ENCODE results near the gene MAML3. TPM values are rescaled to one million over a fixed set of nuclear protein-coding genes. Genes with fewer than 3 reads are reported as not detected.
A peak's percentile ranks its signal among the peaks of the same experiment; 100 is the strongest.

The MAML3 gene
- total and polyA plus RNA-seq, 2 experiments from 2014 or later, result 4.1 to 11.2 TPM

GRCh38 chr4:139734201-139734874 lies 419.6 kb downstream of the MAML3 start:
- H3K4me2 ChIP-seq, result peak overlapping the region; percentile 74
- H3K27me3 ChIP-seq, result no peaks in the 10 kb centered on the region
- 21% methylated on average over 14 of the region's 14 CpGs for WGBS (ENCODE audit: low lambda C conversion rate, missing lambda C conversion rate)
- H3K36me3 ChIP-seq (replicated peaks; ENCODE audit: insufficient read depth, low read depth), result no peaks in the 10 kb centered on the region
- peaks cover 4% of the 10 kb centered on the region for H3K79me2 ChIP-seq
- no peaks in the 10 kb centered on the region for H3K9me3 ChIP-seq (ENCODE audit: low read depth)
- peak; percentile 55 for DNase-seq (ENCODE audit: low spot score)
- peak overlapping the region; percentile 91 for H3K27ac ChIP-seq
- peak overlapping the region; percentile 0 for H3K4me3 ChIP-seq
- no peaks in the 10 kb centered on the region for H4K20me1 ChIP-seq (ENCODE audit: insufficient read depth, poor library complexity, severe bottlenecking)
- H2AFZ ChIP-seq, result peak overlapping the region; percentile 19
- TF ChIP-seq EZH2phosphoT487 (IDR thresholded peaks at IDR 0.05; ENCODE audit: low read depth, severe bottlenecking, unreplicated experiment), result no peak
- TF ChIP-seq EZH2 (IDR thresholded peaks at IDR 0.05; ENCODE audit: borderline replicate concordance), result no peak
- TF ChIP-seq, protein P1, sequence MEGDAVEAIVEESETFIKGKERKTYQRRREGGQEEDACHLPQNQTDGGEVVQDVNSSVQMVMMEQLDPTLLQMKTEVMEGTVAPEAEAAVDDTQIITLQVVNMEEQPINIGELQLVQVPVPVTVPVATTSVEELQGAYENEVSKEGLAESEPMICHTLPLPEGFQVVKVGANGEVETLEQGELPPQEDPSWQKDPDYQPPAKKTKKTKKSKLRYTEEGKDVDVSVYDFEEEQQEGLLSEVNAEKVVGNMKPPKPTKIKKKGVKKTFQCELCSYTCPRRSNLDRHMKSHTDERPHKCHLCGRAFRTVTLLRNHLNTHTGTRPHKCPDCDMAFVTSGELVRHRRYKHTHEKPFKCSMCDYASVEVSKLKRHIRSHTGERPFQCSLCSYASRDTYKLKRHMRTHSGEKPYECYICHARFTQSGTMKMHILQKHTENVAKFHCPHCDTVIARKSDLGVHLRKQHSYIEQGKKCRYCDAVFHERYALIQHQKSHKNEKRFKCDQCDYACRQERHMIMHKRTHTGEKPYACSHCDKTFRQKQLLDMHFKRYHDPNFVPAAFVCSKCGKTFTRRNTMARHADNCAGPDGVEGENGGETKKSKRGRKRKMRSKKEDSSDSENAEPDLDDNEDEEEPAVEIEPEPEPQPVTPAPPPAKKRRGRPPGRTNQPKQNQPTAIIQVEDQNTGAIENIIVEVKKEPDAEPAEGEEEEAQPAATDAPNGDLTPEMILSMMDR (IDR thresholded peaks at IDR 0.05; ENCODE audit: poor library complexity), result no peak
- H3K4me1 ChIP-seq (ENCODE audit: insufficient read depth), result peaks cover 36% of the 10 kb centered on the region
- no peaks in the 10 kb centered on the region for H3K9me2 ChIP-seq (replicated peaks; ENCODE audit: insufficient read depth)

DNA sequence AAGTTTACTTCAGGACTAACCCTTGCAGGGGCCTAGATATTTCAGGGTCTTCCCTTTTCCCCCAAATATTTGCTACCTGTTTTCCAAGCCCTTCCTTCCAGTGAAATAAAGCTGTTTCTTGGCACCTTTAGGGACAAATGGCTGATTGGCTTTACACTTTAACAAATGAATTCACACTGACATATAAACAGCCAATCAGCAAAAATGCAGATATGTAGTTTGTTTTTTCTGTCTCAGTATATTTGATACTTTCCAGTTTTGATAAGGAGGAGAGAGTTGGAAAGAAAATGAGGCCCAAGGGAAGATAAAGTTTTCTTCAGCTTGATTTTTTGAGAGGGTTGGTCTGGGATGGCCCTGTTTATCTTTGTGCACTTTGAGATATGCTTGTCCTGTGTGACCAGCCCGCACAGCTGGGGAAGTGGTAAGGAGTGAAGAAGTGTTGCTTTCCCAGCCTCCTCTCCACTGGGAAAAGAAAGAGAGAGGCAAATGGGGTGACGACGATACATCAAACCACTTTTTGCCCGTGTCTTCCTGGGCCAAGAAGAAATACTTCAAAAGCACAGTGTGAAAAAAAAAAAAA lies 420.9 kb downstream of the MAML3 start:
- H4K20me1 ChIP-seq (ENCODE audit: insufficient read depth, poor library complexity, severe bottlenecking), result no peaks in the 10 kb centered on the region
- H3K4me3 ChIP-seq, result no peak overlapping the region
- H3K79me2 ChIP-seq, result peaks cover 4% of the 10 kb centered on the region
- peak overlapping the region; percentile 74 for H3K4me2 ChIP-seq
- 67% methylated on average over 4 of the region's 4 CpGs for WGBS (ENCODE audit: low lambda C conversion rate, missing lambda C conversion rate)
- no peak for DNase-seq (ENCODE audit: low spot score)
- no peaks in the 10 kb centered on the region for H3K36me3 ChIP-seq (replicated peaks; ENCODE audit: insufficient read depth, low read depth)
- TF ChIP-seq EZH2 (IDR thresholded peaks at IDR 0.05; ENCODE audit: borderline replicate concordance) (no peak), EZH2phosphoT487 (IDR thresholded peaks at IDR 0.05; ENCODE audit: low read depth, severe bottlenecking, unreplicated experiment) (no peak)
- TF ChIP-seq, protein P1 (IDR thresholded peaks at IDR 0.05; ENCODE audit: poor library complexity), result no peak
- H3K9me2 ChIP-seq (replicated peaks; ENCODE audit: insufficient read depth), result no peaks in the 10 kb centered on the region
- no peaks in the 10 kb centered on the region for H3K27me3 ChIP-seq
- H3K27ac ChIP-seq, result peak overlapping the region; percentile 91
- peaks cover 31% of the 10 kb centered on the region for H3K4me1 ChIP-seq (ENCODE audit: insufficient read depth)
- no peak overlapping the region for H2AFZ ChIP-seq
- no peaks in the 10 kb centered on the region for H3K9me3 ChIP-seq (ENCODE audit: low read depth)

DNA sequence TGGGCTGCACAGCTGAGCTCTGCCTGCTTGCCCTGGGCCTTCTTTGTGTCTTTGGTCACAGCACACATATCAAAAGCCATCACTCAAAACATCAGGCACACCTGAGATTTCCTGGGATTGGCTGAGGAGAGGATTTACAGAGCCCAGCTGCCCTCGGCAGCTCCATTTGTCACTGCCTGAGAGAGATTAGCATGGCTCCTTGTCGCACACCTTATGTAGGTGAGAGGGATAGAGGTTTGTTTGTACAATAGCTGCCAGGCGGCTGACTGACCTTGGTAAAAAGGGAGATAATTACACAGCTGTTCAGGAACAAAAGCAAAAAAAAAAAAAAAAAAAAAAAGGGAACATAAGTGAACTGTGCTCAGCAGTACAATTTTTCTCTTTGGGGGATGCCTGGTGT lies 425.1 kb downstream of the MAML3 start:
- H2AFZ ChIP-seq, result no peak overlapping the region
- peaks cover 11% of the 10 kb centered on the region for H3K4me1 ChIP-seq (ENCODE audit: insufficient read depth)
- no peak for TF ChIP-seq EZH2 (IDR thresholded peaks at IDR 0.05; ENCODE audit: borderline replicate concordance)
- no peaks in the 10 kb centered on the region for H3K9me3 ChIP-seq (ENCODE audit: low read depth)
- peak; percentile 61 for DNase-seq (ENCODE audit: low spot score)
- no peaks in the 10 kb centered on the region for H3K36me3 ChIP-seq (replicated peaks; ENCODE audit: insufficient read depth, low read depth)
- no peaks in the 10 kb centered on the region for H4K20me1 ChIP-seq (ENCODE audit: insufficient read depth, poor library complexity, severe bottlenecking)
- H3K9me2 ChIP-seq (replicated peaks; ENCODE audit: insufficient read depth), result no peaks in the 10 kb centered on the region
- peak overlapping the region; percentile 75 for H3K27ac ChIP-seq
- H3K4me3 ChIP-seq, result no peak overlapping the region
- H3K79me2 ChIP-seq, result peaks cover 4% of the 10 kb centered on the region
- 56% methylated on average over 3 of the region's 3 CpGs for WGBS (ENCODE audit: low lambda C conversion rate, missing lambda C conversion rate)
- peak overlapping the region; percentile 8 for H3K4me2 ChIP-seq
- H3K27me3 ChIP-seq, result no peaks in the 10 kb centered on the region

DNA sequence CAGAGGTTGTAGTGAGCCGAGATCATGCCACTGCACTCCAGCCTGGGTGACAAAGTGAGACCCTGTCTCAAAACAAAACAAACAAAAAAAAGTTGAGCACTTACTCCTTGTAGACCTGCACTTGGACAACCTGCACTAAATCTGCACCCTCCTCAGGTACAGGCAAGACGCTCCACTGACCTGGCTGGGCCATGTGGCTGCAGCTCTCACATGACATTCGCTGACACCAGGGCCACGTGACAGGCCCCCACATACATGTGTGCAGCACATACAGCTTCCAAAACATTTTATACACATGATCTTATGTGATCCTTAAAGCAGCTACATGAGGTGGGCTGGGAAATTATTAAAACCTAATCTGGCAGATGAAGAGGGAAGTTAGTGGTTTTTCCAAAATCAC lies 425.8 kb downstream of the MAML3 start:
- TF ChIP-seq EZH2phosphoT487 (IDR thresholded peaks at IDR 0.05; ENCODE audit: low read depth, severe bottlenecking, unreplicated experiment) (no peak), EZH2 (IDR thresholded peaks at IDR 0.05; ENCODE audit: borderline replicate concordance) (no peak)
- TF ChIP-seq, protein P1 (IDR thresholded peaks at IDR 0.05; ENCODE audit: poor library complexity), result no peak
- peak overlapping the region; percentile 75 for H3K27ac ChIP-seq
- no peaks in the 10 kb centered on the region for H4K20me1 ChIP-seq (ENCODE audit: insufficient read depth, poor library complexity, severe bottlenecking)
- no peak overlapping the region for H3K4me3 ChIP-seq
- no peaks in the 10 kb centered on the region for H3K9me2 ChIP-seq (replicated peaks; ENCODE audit: insufficient read depth)
- H3K27me3 ChIP-seq, result no peaks in the 10 kb centered on the region
- 99% methylated on average over 4 of the region's 4 CpGs for WGBS (ENCODE audit: low lambda C conversion rate, missing lambda C conversion rate)
- H3K4me2 ChIP-seq, result no peak overlapping the region
- H2AFZ ChIP-seq, result no peak overlapping the region
- peaks cover 4% of the 10 kb centered on the region for H3K4me1 ChIP-seq (ENCODE audit: insufficient read depth)
- H3K36me3 ChIP-seq (replicated peaks; ENCODE audit: insufficient read depth, low read depth), result no peaks in the 10 kb centered on the region
- peaks cover 4% of the 10 kb centered on the region for H3K79me2 ChIP-seq
- no peak for DNase-seq (ENCODE audit: low spot score)
- no peaks in the 10 kb centered on the region for H3K9me3 ChIP-seq (ENCODE audit: low read depth)

Data from hepatocyte (in vitro differentiated cells).